Ovary (tissue), 3 donors: ENCODE data around the gene STEAP3.

Experiments used
- POLR2A ChIP-seq: fragments of 450-650 bp; IDR thresholded peaks from one replicate; pipeline ENCODE4 v1.6.1; 2017; ENCODE audit warnings: antibody characterized with exemption, mild to moderate bottlenecking, moderate library complexity
- TF ChIP-seq, protein P1 (sequence below), 3 donors: fragments of 450-650 bp in 2 of 3; fragments of 200-600 bp in 1 of 3; IDR thresholded peaks; one replicate each; pipeline versions ENCODE4 v1.5.1 to v1.8.0; 2016 to 2022; ENCODE audit warnings: antibody characterized with exemption in 3 of 3, mild to moderate bottlenecking in 1 of 3
- donor health status: DM: no; HTN: no; CAD: no.

DNA sequence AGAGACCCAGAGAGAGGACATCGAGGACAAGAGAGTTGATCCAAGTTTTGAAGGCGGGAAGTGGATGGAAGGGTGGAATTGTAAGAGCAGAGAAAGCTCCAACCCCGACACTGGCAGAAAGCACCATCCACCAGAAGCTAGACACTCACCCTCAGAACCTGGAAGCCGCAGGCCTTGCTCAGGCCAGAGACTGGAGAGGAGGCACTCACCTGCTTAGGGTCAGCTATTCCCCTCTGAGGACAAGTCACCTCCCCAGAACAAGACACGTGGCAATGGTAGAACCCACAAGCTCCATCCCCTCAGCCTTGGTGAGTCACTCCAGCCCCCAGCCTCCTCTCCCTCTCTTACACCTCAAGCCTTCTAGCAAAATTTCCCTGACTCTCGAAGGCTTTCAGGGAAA lies 64.9 kb downstream of the STEAP3 start:
- TF ChIP-seq POLR2A = no peak
- TF ChIP-seq, protein P1, sequence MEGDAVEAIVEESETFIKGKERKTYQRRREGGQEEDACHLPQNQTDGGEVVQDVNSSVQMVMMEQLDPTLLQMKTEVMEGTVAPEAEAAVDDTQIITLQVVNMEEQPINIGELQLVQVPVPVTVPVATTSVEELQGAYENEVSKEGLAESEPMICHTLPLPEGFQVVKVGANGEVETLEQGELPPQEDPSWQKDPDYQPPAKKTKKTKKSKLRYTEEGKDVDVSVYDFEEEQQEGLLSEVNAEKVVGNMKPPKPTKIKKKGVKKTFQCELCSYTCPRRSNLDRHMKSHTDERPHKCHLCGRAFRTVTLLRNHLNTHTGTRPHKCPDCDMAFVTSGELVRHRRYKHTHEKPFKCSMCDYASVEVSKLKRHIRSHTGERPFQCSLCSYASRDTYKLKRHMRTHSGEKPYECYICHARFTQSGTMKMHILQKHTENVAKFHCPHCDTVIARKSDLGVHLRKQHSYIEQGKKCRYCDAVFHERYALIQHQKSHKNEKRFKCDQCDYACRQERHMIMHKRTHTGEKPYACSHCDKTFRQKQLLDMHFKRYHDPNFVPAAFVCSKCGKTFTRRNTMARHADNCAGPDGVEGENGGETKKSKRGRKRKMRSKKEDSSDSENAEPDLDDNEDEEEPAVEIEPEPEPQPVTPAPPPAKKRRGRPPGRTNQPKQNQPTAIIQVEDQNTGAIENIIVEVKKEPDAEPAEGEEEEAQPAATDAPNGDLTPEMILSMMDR (IDR thresholded peaks at IDR 0.05) = no peak
